Ishikawa (cell line): Measurements from ENCODE around the gene TCF7L2.

Source experiments
- CEBPB ChIP-seq: IDR thresholded peaks from 2 replicates; pipeline ENCODE4 v1.6.1; 2012
- CREB1 ChIP-seq: IDR thresholded peaks from 2 replicates; pipeline ENCODE4 v1.6.1; 2012; ENCODE audit warnings: low read depth
- RAD21 ChIP-seq: IDR thresholded peaks from 2 replicates; pipeline ENCODE4 v1.6.1; 2012; ENCODE audit warnings: low read depth
- TF ChIP-seq, protein P1 (sequence below): IDR thresholded peaks from 2 replicates; pipeline ENCODE4 v1.6.1; 2012; ENCODE audit warnings: low read depth, mild to moderate bottlenecking

DNA sequence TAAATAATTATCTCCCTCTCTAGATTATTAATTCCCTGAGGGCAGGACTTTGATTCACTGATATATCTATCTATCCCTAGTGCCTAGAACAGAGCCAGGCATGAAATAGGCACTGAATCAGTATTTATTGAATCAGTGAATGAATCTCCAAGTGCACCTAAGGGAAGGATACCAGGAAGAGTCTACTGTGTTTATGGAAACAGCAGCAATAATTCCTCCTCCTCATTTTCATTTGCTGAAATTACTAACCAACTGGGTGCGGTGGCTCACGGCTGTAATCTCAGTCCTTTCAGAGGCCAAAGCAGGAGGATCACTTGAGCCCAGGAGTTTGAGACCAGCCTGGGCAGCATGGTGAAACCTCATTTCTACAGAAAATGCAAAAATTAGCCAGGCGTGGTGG, 161.2 kb downstream of the TCF7L2 start:
- no peak for TF ChIP-seq CEBPB
- TF ChIP-seq RAD21 = no peak
- no peak for TF ChIP-seq CREB1
- TF ChIP-seq, protein P1, sequence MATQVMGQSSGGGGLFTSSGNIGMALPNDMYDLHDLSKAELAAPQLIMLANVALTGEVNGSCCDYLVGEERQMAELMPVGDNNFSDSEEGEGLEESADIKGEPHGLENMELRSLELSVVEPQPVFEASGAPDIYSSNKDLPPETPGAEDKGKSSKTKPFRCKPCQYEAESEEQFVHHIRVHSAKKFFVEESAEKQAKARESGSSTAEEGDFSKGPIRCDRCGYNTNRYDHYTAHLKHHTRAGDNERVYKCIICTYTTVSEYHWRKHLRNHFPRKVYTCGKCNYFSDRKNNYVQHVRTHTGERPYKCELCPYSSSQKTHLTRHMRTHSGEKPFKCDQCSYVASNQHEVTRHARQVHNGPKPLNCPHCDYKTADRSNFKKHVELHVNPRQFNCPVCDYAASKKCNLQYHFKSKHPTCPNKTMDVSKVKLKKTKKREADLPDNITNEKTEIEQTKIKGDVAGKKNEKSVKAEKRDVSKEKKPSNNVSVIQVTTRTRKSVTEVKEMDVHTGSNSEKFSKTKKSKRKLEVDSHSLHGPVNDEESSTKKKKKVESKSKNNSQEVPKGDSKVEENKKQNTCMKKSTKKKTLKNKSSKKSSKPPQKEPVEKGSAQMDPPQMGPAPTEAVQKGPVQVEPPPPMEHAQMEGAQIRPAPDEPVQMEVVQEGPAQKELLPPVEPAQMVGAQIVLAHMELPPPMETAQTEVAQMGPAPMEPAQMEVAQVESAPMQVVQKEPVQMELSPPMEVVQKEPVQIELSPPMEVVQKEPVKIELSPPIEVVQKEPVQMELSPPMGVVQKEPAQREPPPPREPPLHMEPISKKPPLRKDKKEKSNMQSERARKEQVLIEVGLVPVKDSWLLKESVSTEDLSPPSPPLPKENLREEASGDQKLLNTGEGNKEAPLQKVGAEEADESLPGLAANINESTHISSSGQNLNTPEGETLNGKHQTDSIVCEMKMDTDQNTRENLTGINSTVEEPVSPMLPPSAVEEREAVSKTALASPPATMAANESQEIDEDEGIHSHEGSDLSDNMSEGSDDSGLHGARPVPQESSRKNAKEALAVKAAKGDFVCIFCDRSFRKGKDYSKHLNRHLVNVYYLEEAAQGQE = no peak
